ENCODE measurements around the gene KRT14.

The KRT14 gene

GRCh38 chr17:41537990-41538389 is 48.7 kb downstream of the KRT14 start:
- no peaks in the 10 kb centered on the region for H3K4me1 ChIP-seq (ENCODE audit: insufficient read depth, low read length)
- no peak overlapping the region for H3K27ac ChIP-seq (ENCODE audit: low read length)
- no peak for ATAC-seq (ENCODE audit: insufficient read depth, low read depth)
- H3K36me3 ChIP-seq (ENCODE audit: insufficient read depth, low read length): no peaks in the 10 kb centered on the region
- H3K27me3 ChIP-seq (ENCODE audit: insufficient read depth, low read length, poor library complexity): peaks cover 23% of the 10 kb centered on the region
- no peak overlapping the region for H3K4me2 ChIP-seq (ENCODE audit: insufficient read depth, low read length)
- no peak overlapping the region for H3K9ac ChIP-seq (ENCODE audit: low read depth, low read length)
- no peaks in the 10 kb centered on the region for H3K79me2 ChIP-seq (ENCODE audit: insufficient read depth, low read length)
- H3K4me3 ChIP-seq (ENCODE audit: low read depth in 1 of 2, low read length in 2 of 2): no peak overlapping the region
- no peaks in the 10 kb centered on the region for H4K20me1 ChIP-seq (ENCODE audit: insufficient read depth, low read length)
- no peak for DNase-seq
- no peak for TF ChIP-seq EZH2 (IDR thresholded peaks at IDR 0.05; ENCODE audit: borderline replicate concordance, low read depth, low read length, severe bottlenecking)
- no peak for TF ChIP-seq CTCF (IDR thresholded peaks at IDR 0.05; ENCODE audit: borderline replicate concordance, extremely low read depth, low read length, poor library complexity, severe bottlenecking)
- no peak overlapping the region for H2AFZ ChIP-seq (ENCODE audit: low read depth, low read length)
- no peaks in the 10 kb centered on the region for H3K9me3 ChIP-seq (ENCODE audit: insufficient read depth, low read length, severe bottlenecking)

GRCh38 chr17:41537614-41537954 is 49.1 kb downstream of the KRT14 start:
- TF ChIP-seq CTCF (IDR thresholded peaks at IDR 0.05; ENCODE audit: borderline replicate concordance, extremely low read depth, low read length, poor library complexity, severe bottlenecking) (no peak), EZH2 (IDR thresholded peaks at IDR 0.05; ENCODE audit: borderline replicate concordance, low read depth, low read length, severe bottlenecking) (no peak)
- no peak overlapping the region for H3K27ac ChIP-seq (ENCODE audit: low read length)
- no peak overlapping the region for H3K4me3 ChIP-seq (ENCODE audit: low read depth in 1 of 2, low read length in 2 of 2)
- no peak for DNase-seq
- H2AFZ ChIP-seq (ENCODE audit: low read depth, low read length): no peak overlapping the region
- H3K79me2 ChIP-seq (ENCODE audit: insufficient read depth, low read length): no peaks in the 10 kb centered on the region
- ATAC-seq (ENCODE audit: insufficient read depth, low read depth): no peak
- no peaks in the 10 kb centered on the region for H4K20me1 ChIP-seq (ENCODE audit: insufficient read depth, low read length)
- H3K4me2 ChIP-seq (ENCODE audit: insufficient read depth, low read length): no peak overlapping the region
- H3K27me3 ChIP-seq (ENCODE audit: insufficient read depth, low read length, poor library complexity): peaks cover 23% of the 10 kb centered on the region
- H3K36me3 ChIP-seq (ENCODE audit: insufficient read depth, low read length): no peaks in the 10 kb centered on the region
- no peaks in the 10 kb centered on the region for H3K9me3 ChIP-seq (ENCODE audit: insufficient read depth, low read length, severe bottlenecking)
- no peaks in the 10 kb centered on the region for H3K4me1 ChIP-seq (ENCODE audit: insufficient read depth, low read length)
- H3K9ac ChIP-seq (ENCODE audit: low read depth, low read length): no peak overlapping the region

- H3K4me2 ChIP-seq (ENCODE audit: insufficient read depth, low read length): no peak overlapping the region
Observed at GRCh38 chr17:41536741-41537613, 49.7 kb downstream of the KRT14 start.

More at GRCh38 chr17:41536741-41537613, 49.7 kb downstream of the KRT14 start:
- no peak for TF ChIP-seq CTCF (IDR thresholded peaks at IDR 0.05; ENCODE audit: borderline replicate concordance, extremely low read depth, low read length, poor library complexity, severe bottlenecking)
- no peak for TF ChIP-seq EZH2 (IDR thresholded peaks at IDR 0.05; ENCODE audit: borderline replicate concordance, low read depth, low read length, severe bottlenecking)
- no peak overlapping the region for H2AFZ ChIP-seq (ENCODE audit: low read depth, low read length)
- H3K4me3 ChIP-seq (ENCODE audit: low read depth in 1 of 2, low read length in 2 of 2): no peak overlapping the region
- DNase-seq (no peak), ATAC-seq (ENCODE audit: insufficient read depth, low read depth) (no peak)
- no peaks in the 10 kb centered on the region for H3K4me1 ChIP-seq (ENCODE audit: insufficient read depth, low read length)
- no peaks in the 10 kb centered on the region for H4K20me1 ChIP-seq (ENCODE audit: insufficient read depth, low read length)
- H3K79me2 ChIP-seq (ENCODE audit: insufficient read depth, low read length): no peaks in the 10 kb centered on the region
- no peaks in the 10 kb centered on the region for H3K36me3 ChIP-seq (ENCODE audit: insufficient read depth, low read length)
- no peak overlapping the region for H3K9ac ChIP-seq (ENCODE audit: low read depth, low read length)
- H3K9me3 ChIP-seq (ENCODE audit: insufficient read depth, low read length, severe bottlenecking): no peaks in the 10 kb centered on the region
- H3K27ac ChIP-seq (ENCODE audit: low read length): no peak overlapping the region
- peaks cover 23% of the 10 kb centered on the region for H3K27me3 ChIP-seq (ENCODE audit: insufficient read depth, low read length, poor library complexity)
